ENCODE measurements around the gene ERFL. TPM values are rescaled to one million over a fixed set of nuclear protein-coding genes. Genes with fewer than 3 reads are reported as not detected.

Gene ERFL
- total and polyA plus RNA-seq, 3 donors from 2014 or later = 0.78 to 2.4 (median 2.2) TPM

- Histone ChIP-seq H3K4me3 (no peak overlapping the region), H3K27ac (no peak overlapping the region), H3K36me3 (ENCODE audit: low read depth, missing control alignments) (no peaks in the 10 kb centered on the region), H3K27me3 (peaks cover 4% of the 10 kb centered on the region), H3K9me3 (no peaks in the 10 kb centered on the region), H3K4me1 (peaks cover 12% of the 10 kb centered on the region)
- 72 to 73% methylated on average over 7 of the region's 7 CpGs for WGBS, 2 donors
- intact Hi-C loops (cut with DNase I; ENCODE audit: low total_unique reads) = no loop called here
- TF ChIP-seq CTCF (IDR thresholded peaks at IDR 0.05) (no peak), POLR2A (IDR thresholded peaks at IDR 0.05) (no peak)
- no peak for DNase-seq
These were observed 2.8 kb downstream of the ERFL start for GRCh38 chr19:41925208-41926003.

GRCh38 chr19:41924151-41925145 is 3.8 kb downstream of the ERFL start:
- Histone ChIP-seq H3K4me3 (no peak overlapping the region), H3K27ac (no peak overlapping the region), H3K27me3 (peaks cover 4% of the 10 kb centered on the region), H3K36me3 (ENCODE audit: low read depth, missing control alignments) (no peaks in the 10 kb centered on the region), H3K9me3 (no peaks in the 10 kb centered on the region), H3K4me1 (peaks cover 12% of the 10 kb centered on the region)
- WGBS, 2 donors = 69 to 70% methylated on average over 13 of the region's 13 CpGs
- intact Hi-C loops (cut with DNase I; ENCODE audit: low total_unique reads) = no loop called here
- no peak for DNase-seq
- no peak for TF ChIP-seq POLR2A (IDR thresholded peaks at IDR 0.05)
- TF ChIP-seq CTCF (IDR thresholded peaks at IDR 0.05) = no peak

GRCh38 chr19:41923045-41923788 is 5.0 kb downstream of the ERFL start:
- Histone ChIP-seq H3K9me3 (no peaks in the 10 kb centered on the region), H3K27ac (no peak overlapping the region), H3K4me3 (no peak overlapping the region), H3K36me3 (ENCODE audit: low read depth, missing control alignments) (no peaks in the 10 kb centered on the region), H3K4me1 (peaks cover 5% of the 10 kb centered on the region), H3K27me3 (peaks cover 4% of the 10 kb centered on the region)
- TF ChIP-seq CTCF (IDR thresholded peaks at IDR 0.05) (no peak), POLR2A (IDR thresholded peaks at IDR 0.05) (no peak)
- WGBS, 2 donors = 42 to 57% methylated on average over 4 of the region's 6 CpGs
- DNase-seq = no peak
- intact Hi-C loops (cut with DNase I; ENCODE audit: low total_unique reads) = no loop called here

- no peak for DNase-seq
- Histone ChIP-seq H3K4me3 (no peak overlapping the region), H3K4me1 (no peaks in the 10 kb centered on the region), H3K36me3 (ENCODE audit: low read depth, missing control alignments) (no peaks in the 10 kb centered on the region), H3K27me3 (no peaks in the 10 kb centered on the region), H3K9me3 (no peaks in the 10 kb centered on the region), H3K27ac (no peak overlapping the region)
- TF ChIP-seq CTCF (IDR thresholded peaks at IDR 0.05) = no peak
- TF ChIP-seq POLR2A (IDR thresholded peaks at IDR 0.05) = no peak
- WGBS, 2 donors = 34 to 44% methylated on average over 11 to 18 of the region's 18 CpGs
- intact Hi-C loops (cut with DNase I; ENCODE audit: low total_unique reads) = no loop called here
These were observed 5.7 kb downstream of the ERFL start for GRCh38 chr19:41922585-41922984.
